PC-9 (cell line): ENCODE data around the gene NFATC4.

ENCODE experiments used
- EZH2 ChIP-seq: fragments of 200-600 bp; sonication (generic); IDR thresholded peaks from 2 replicates; pipeline ENCODE4 v1.8.0; 2017; ENCODE audit warnings: antibody characterized with exemption, low read depth
- TF ChIP-seq, protein P1 (sequence below): fragments of 200-600 bp; sonication (generic); conservative IDR thresholded peaks from 2 replicates; pipeline ENCODE4 v1.6.1; 2017; ENCODE audit warnings: mixed run types, antibody characterized with exemption, mild to moderate bottlenecking, moderate library complexity

GRCh38 chr14:24428628-24429394 is 60.8 kb downstream of the NFATC4 start:
- TF ChIP-seq, protein P1, sequence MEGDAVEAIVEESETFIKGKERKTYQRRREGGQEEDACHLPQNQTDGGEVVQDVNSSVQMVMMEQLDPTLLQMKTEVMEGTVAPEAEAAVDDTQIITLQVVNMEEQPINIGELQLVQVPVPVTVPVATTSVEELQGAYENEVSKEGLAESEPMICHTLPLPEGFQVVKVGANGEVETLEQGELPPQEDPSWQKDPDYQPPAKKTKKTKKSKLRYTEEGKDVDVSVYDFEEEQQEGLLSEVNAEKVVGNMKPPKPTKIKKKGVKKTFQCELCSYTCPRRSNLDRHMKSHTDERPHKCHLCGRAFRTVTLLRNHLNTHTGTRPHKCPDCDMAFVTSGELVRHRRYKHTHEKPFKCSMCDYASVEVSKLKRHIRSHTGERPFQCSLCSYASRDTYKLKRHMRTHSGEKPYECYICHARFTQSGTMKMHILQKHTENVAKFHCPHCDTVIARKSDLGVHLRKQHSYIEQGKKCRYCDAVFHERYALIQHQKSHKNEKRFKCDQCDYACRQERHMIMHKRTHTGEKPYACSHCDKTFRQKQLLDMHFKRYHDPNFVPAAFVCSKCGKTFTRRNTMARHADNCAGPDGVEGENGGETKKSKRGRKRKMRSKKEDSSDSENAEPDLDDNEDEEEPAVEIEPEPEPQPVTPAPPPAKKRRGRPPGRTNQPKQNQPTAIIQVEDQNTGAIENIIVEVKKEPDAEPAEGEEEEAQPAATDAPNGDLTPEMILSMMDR: no peak
- TF ChIP-seq EZH2: no peak
